H1 (cell line): ENCODE results near the gene MRPL54. TPM values are rescaled to one million over a fixed set of nuclear protein-coding genes. Genes with fewer than 3 reads are reported as not detected.

Experiments used
- BACH1 ChIP-seq: IDR thresholded peaks from 2 replicates; pipeline ENCODE4 v1.6.1; 2012; ENCODE audit warnings: low read length, improper control_type of control experiment
- CHD1 ChIP-seq: IDR thresholded peaks from 2 replicates; pipeline ENCODE4 v1.6.1; 2012; ENCODE audit warnings: low read depth, low read length, improper control_type of control experiment
- CHD7 ChIP-seq: fragments of 300-600 bp; sonication (generic); IDR thresholded peaks from 2 replicates; pipeline ENCODE4 v1.7.1; 2012; ENCODE audit warnings: low read length, moderate library complexity, mild to moderate bottlenecking, inconsistent platforms; ENCODE audit not compliant: insufficient replicate concordance
- CTBP2 ChIP-seq: IDR thresholded peaks from 2 replicates; pipeline ENCODE4 v1.7.0; 2011; ENCODE audit warnings: borderline replicate concordance, mild to moderate bottlenecking, moderate library complexity, mixed read lengths, low read length; ENCODE audit not compliant: insufficient read depth, insufficient read length
- EP300 ChIP-seq, 2 experiments: IDR thresholded peaks; 1 replicate in 1 of 2; 2 replicates in 1 of 2; pipeline ENCODE4 v1.6.1; 2011 to 2012; ENCODE audit warnings: low read depth in 2 of 2, low read length in 2 of 2, mild to moderate bottlenecking in 2 of 2, borderline replicate concordance in 1 of 2, inconsistent platforms in 1 of 2, moderate library complexity in 1 of 2
- GABPA ChIP-seq: IDR thresholded peaks from 2 replicates; pipeline ENCODE4 v1.6.1; 2011; ENCODE audit warnings: mild to moderate bottlenecking, low read length, moderate library complexity, borderline replicate concordance; ENCODE audit not compliant: insufficient read depth
- GTF2F1 ChIP-seq: IDR thresholded peaks from 2 replicates; pipeline ENCODE4 v1.6.1; 2012; ENCODE audit warnings: low read depth, low read length, improper control_type of control experiment, borderline replicate concordance
- SIRT6 ChIP-seq: IDR thresholded peaks from one replicate; pipeline ENCODE4 v1.7.1; 2012; ENCODE audit warnings: low read length, inconsistent platforms
- SRF ChIP-seq: IDR thresholded peaks from 2 replicates; pipeline ENCODE4 v1.6.1; 2011; ENCODE audit warnings: mild to moderate bottlenecking, low read depth, low read length, moderate library complexity
- TAF1 ChIP-seq: IDR thresholded peaks from 2 replicates; pipeline ENCODE4 v1.6.1; 2011; ENCODE audit warnings: mild to moderate bottlenecking, low read depth, low read length
- TBP ChIP-seq: IDR thresholded peaks from 2 replicates; pipeline ENCODE4 v1.6.1; 2011; ENCODE audit warnings: low read depth, low read length, improper control_type of control experiment
- polyA plus RNA-seq, 7 experiments: library from polyadenylated mRNA; depleted of rRNA in 3 of 7; stranded (reverse) in 5 of 7; unstranded in 2 of 7; fragments of >200 nt in 5 of 7; fragments of 200-250 nt in 2 of 7; gene quantifications; 1 replicate in 5 of 7; 2 replicates in 1 of 7; 4 replicates in 1 of 7; pipeline versions ENCODE4 v1.2.1 to v1.2.3, GENCODE V29; 2011 to 2013; ENCODE audit warnings: missing spikeins in 2 of 7, mixed read lengths in 2 of 7
- total RNA-seq: library from RNA; stranded (reverse); fragmentation: NEBNext Ultra II Directional; extraction: Animal tissue kit (Norgen Biotek cat#: 25700); gene quantifications from 2 replicates; pipeline ENCODE4 v1.2.1, GENCODE V29; 2021

Gene MRPL54
- total and polyA plus RNA-seq, 2 of the 8 experiments (the other 6 are each of a cell fraction or from before 2014, with no cell fraction given), result 63.8 to 72.8 TPM

DNA sequence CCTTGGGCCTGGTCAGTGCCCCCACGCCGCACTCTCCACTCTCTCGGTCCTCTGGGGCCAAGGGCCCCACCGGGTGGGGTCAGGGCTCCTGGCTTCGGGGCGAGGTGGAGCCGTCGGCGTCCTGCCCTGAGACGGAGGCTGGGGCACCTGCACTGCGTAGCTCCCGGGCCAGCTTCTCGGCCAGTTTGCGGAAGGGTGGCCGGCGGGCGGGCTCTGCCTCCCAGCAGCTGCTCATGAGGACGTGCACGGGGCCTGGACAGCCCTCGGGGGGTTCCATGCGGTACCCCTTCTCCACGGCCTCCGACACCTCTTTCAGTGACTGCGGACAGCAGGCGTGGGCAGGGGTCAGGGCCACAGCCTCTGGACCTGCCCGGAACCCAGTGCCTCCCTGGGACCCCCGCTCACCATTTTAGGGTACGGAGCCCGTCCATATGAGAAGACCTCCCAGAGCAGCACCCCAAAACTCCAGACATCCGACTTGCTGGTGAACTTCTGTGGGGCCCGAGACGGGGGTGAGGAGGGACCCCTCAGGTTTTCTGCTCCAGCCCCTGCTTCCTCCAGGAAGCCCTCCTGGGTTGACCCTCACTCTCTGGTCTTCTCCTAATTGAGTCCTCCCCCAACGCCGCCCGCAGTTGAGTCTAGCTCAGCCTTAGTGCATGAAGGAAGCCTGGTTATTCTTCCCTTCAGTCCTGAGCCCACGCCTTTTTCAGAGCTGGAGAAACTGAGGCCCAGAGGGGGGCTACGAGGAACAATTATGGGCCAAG, 15.8 kb downstream of the MRPL54 start (continued):
- no peak for TF ChIP-seq CHD7
- TF ChIP-seq EP300 (IDR thresholded peaks at IDR 0.05; ENCODE audit: borderline replicate concordance in 1 of 2, low read depth in 2 of 2, low read length in 2 of 2), result no peak
- TF ChIP-seq CHD1, result no peak
- no peak for TF ChIP-seq GTF2F1
- TF ChIP-seq GABPA, result no peak
- TF ChIP-seq TBP, result no peak
- no peak for TF ChIP-seq SIRT6
- TF ChIP-seq BACH1, result no peak
- no peak for TF ChIP-seq SRF
- no peak for TF ChIP-seq CTBP2
- no peak for TF ChIP-seq TAF1
